Epithelial cell of esophagus (primary cell): ENCODE data around the gene LRIG2.
A peak's percentile ranks its signal among the peaks of the same experiment; 100 is the strongest.

Source experiments
- DNase-seq: peaks from one replicate; pipeline ENCODE4 v3.0.0; 2010; ENCODE audit warnings: low read depth
- H3K4me3 ChIP-seq: 2 replicates; pipeline ENCODE4 v1.5.1; 2011; ENCODE audit warnings: mild to moderate bottlenecking, low read length, control low read depth
- CTCF ChIP-seq: IDR thresholded peaks from 2 replicates; pipeline ENCODE4 v1.5.1; 2011; ENCODE audit warnings: low read depth, mild to moderate bottlenecking, low read length, control low read depth, inconsistent platforms; ENCODE audit not compliant: insufficient read depth; ENCODE audit errors: missing control alignments

LRIG2 gene

GRCh38 chr1:113094506-113094905 is 21.5 kb downstream of the LRIG2 start:
- no peak for TF ChIP-seq CTCF

GRCh38 chr1:113095790-113096455 is 22.9 kb downstream of the LRIG2 start:
- no peak overlapping the region for H3K4me3 ChIP-seq
- DNase-seq, result no peak
- TF ChIP-seq CTCF, result no peak

More at GRCh38 chr1:113094506-113094905, 21.5 kb downstream of the LRIG2 start:
- DNase-seq, result no peak
- no peak overlapping the region for H3K4me3 ChIP-seq

- no peak for TF ChIP-seq CTCF
- no peak for DNase-seq
- H3K4me3 ChIP-seq, result no peak overlapping the region
Measured at GRCh38 chr1:113096493-113096892, 23.5 kb downstream of the LRIG2 start.

GRCh38 chr1:113101588-113101987 is 28.6 kb downstream of the LRIG2 start:
- no peak for TF ChIP-seq CTCF
- DNase-seq, result peak; percentile 68

GRCh38 chr1:113103048-113103447 is 30.1 kb downstream of the LRIG2 start:
- H3K4me3 ChIP-seq, result no peak overlapping the region
- DNase-seq, result peak; percentile 74
- no peak for TF ChIP-seq CTCF

More at GRCh38 chr1:113101588-113101987, 28.6 kb downstream of the LRIG2 start:
- H3K4me3 ChIP-seq, result no peak overlapping the region

- H3K4me3 ChIP-seq, result no peak overlapping the region
- TF ChIP-seq CTCF, result no peak
- no peak for DNase-seq
Measured at GRCh38 chr1:113103977-113104376, 31.0 kb downstream of the LRIG2 start.

GRCh38 chr1:113106910-113107309 is 33.9 kb downstream of the LRIG2 start:
- H3K4me3 ChIP-seq, result no peak overlapping the region
- DNase-seq, result no peak
- no peak for TF ChIP-seq CTCF
